HUES6 (cell line): Measurements from ENCODE around the gene SRGN.

ENCODE experiments used
- H3K27ac ChIP-seq: 2 replicates; pipeline ENCODE4 v1.7.0; 2013; ENCODE audit warnings: low read depth, mild to moderate bottlenecking, low read length, inconsistent platforms
- H3K27me3 ChIP-seq: 2 replicates; pipeline ENCODE4 v1.6.1; 2013; ENCODE audit warnings: low read length; ENCODE audit not compliant: control insufficient read depth, insufficient read depth
- H3K36me3 ChIP-seq: 2 replicates; pipeline ENCODE4 v1.6.1; 2013; ENCODE audit warnings: low read length; ENCODE audit not compliant: control insufficient read depth, insufficient read depth
- H3K4me1 ChIP-seq: 2 replicates; pipeline ENCODE4 v1.6.1; 2013; ENCODE audit warnings: low read length; ENCODE audit not compliant: control insufficient read depth, insufficient read depth
- H3K4me3 ChIP-seq: 2 replicates; pipeline ENCODE4 v1.5.1; 2013; ENCODE audit warnings: low read depth, low read length
- H3K9ac ChIP-seq: one replicate; pipeline ENCODE4 v1.6.1; 2013; ENCODE audit warnings: mild to moderate bottlenecking, low read length
- H3K9me3 ChIP-seq: 2 replicates; pipeline ENCODE4 v1.6.1; 2013; ENCODE audit warnings: low read depth, low read length; ENCODE audit not compliant: control insufficient read depth, insufficient read depth

SRGN gene

DNA sequence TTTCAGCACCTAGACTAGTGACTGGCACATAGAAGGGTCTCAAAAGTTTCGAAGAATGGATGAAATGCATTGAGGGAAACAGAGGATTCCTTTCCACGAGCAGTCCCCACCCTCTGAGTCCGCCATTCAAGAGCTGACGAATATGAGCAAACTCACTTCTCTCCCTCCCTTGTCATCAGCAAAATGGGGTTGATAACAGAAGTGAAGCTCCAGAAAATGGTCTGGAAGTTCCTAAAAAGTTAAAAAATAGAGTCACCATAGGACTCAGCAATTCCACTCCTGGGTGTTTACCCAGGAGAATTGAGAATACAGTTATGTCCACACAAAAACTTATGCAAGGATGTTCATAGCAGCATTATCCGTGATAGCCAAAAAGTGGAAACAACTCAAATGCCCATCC, 25.0 kb upstream of the SRGN start:
- H3K9me3 ChIP-seq: no peaks in the 10 kb centered on the region
- no peak overlapping the region for H3K27ac ChIP-seq
- H3K4me3 ChIP-seq: no peak overlapping the region
- no peaks in the 10 kb centered on the region for H3K36me3 ChIP-seq
- H3K4me1 ChIP-seq: no peaks in the 10 kb centered on the region
- H3K27me3 ChIP-seq: no peaks in the 10 kb centered on the region
- H3K9ac ChIP-seq: no peak overlapping the region

DNA sequence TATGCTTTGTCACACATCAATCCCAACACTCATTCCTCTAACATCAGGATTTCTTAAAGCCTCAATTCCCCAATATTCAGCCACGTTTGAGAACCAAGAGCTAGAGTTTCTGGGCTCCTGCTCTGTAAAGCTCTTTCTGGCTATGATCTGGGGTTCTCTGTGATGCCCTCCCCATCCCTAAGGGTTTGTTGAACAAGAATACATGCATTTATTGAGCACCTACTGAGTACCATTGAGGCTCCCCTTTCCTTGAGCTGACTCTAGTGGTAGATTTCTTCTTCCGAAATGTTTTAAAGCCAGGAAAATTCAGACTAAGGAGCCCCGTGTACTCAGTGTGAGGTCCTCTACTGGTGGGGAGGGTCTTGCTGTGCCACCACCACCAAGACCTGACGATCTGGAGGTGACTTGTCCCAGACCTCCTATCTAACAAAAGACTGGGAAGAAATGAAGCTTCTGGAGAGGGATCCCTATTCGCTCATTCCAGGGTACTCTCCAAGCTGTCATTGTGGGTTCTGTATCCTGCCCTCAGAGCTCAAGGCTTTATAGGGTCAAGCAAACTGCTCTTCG, 23.1 kb upstream of the SRGN start:
- Histone ChIP-seq H3K9ac (no peak overlapping the region), H3K4me3 (no peak overlapping the region), H3K9me3 (no peaks in the 10 kb centered on the region), H3K4me1 (peaks cover 6% of the 10 kb centered on the region; the same call in 1 of the 2 replicates), H3K27me3 (no peaks in the 10 kb centered on the region), H3K27ac (no peak overlapping the region), H3K36me3 (no peaks in the 10 kb centered on the region)

DNA sequence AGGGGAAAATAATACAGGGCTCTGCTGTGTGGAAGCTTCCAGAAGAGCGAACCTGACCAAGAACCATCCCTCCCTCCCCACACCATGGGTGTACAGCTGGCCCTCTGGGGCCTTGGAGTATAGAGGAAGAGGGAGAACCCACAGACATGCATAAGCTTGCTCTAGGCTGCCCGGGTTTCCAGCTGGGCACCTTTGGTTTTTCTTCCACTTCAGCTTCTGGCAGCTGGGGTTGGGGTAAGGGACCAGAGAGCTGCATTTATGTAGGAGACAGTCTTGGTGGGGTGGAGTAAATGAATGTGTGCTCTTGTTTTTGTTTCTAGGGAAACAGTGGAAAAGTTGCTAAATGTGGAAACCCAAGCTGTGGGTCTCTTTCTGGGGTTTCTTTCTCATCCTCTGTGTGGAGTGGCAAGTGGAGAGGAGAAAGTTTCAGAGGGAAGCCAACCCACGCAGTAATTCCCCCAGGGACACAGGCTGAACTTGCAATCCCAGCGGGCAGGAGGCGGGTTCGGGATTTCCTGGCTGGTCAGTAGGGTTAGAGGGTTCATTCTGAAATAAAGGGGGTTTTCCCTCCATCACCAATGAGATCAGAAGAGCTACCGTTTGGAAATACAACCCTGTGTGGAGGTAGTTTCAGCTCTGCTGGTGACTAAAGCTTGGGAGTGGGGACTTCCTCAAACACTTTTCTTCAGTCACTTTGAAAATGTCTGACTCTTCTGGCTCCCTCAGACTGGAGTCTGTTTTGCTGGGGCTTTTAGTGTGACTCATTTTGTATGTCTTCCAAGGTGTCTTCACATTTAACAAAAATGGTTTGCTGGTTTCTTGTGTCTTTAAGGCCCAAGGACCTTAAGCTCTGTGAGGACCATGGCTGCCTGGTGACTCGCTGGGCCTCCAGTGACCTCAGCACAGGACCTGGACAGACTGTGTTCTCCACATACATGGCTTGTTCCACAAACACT, 22.2 kb upstream of the SRGN start:
- Histone ChIP-seq H3K4me1 (peaks cover 6% of the 10 kb centered on the region; the same call in 1 of the 2 replicates), H3K27ac (no peak overlapping the region), H3K9ac (no peak overlapping the region), H3K36me3 (no peaks in the 10 kb centered on the region), H3K4me3 (no peak overlapping the region), H3K9me3 (no peaks in the 10 kb centered on the region), H3K27me3 (no peaks in the 10 kb centered on the region)

DNA sequence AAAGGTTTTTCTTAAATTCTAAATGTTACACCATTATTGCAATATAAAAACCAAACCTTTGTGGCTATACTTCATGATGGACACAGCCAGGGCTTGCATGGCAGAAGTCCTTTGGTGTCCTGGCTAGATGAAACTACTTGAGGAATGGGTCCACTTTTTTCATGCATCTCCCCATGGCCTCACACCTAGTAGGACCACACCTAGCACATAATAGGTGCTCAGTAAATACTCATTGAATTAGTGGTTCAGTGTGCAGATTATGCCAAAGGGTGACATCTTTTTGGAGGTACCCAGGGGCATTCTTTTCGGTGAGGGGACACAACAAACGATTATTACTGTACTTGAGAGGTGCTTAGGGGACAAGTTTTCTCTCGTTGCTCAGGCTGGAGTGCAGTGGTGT, 20.7 kb upstream of the SRGN start:
- H3K9ac ChIP-seq: no peak overlapping the region
- H3K4me3 ChIP-seq: no peak overlapping the region
- peaks cover 6% of the 10 kb centered on the region; the same call in 1 of the 2 replicates for H3K4me1 ChIP-seq
- H3K36me3 ChIP-seq: no peaks in the 10 kb centered on the region
- H3K27me3 ChIP-seq: no peaks in the 10 kb centered on the region
- H3K9me3 ChIP-seq: no peaks in the 10 kb centered on the region
- H3K27ac ChIP-seq: no peak overlapping the region

DNA sequence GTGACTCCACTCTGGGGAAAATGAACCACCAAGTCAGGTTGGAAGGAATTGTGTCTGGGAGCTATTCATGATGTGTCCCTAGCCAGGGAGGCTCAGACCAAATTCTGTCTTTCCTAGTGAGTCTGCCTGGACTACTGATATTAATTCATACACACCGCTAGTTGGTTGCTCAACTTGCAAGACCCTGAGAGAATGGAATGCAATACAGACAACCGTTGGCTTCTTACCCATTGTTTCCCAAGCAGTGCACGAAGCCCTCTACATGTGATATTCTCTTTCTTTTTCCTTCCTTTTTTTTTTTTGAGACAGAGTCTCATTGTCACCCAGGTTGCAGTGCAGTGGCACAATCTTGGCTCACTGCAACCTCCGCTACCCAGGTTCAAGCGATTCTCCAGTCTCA, 19.4 kb upstream of the SRGN start:
- H3K4me3 ChIP-seq: no peak overlapping the region
- no peak overlapping the region for H3K9ac ChIP-seq
- H3K36me3 ChIP-seq: no peaks in the 10 kb centered on the region
- H3K27ac ChIP-seq: no peak overlapping the region
- H3K4me1 ChIP-seq: peaks cover 10% of the 10 kb centered on the region
- H3K9me3 ChIP-seq: no peaks in the 10 kb centered on the region
- H3K27me3 ChIP-seq: no peaks in the 10 kb centered on the region

DNA sequence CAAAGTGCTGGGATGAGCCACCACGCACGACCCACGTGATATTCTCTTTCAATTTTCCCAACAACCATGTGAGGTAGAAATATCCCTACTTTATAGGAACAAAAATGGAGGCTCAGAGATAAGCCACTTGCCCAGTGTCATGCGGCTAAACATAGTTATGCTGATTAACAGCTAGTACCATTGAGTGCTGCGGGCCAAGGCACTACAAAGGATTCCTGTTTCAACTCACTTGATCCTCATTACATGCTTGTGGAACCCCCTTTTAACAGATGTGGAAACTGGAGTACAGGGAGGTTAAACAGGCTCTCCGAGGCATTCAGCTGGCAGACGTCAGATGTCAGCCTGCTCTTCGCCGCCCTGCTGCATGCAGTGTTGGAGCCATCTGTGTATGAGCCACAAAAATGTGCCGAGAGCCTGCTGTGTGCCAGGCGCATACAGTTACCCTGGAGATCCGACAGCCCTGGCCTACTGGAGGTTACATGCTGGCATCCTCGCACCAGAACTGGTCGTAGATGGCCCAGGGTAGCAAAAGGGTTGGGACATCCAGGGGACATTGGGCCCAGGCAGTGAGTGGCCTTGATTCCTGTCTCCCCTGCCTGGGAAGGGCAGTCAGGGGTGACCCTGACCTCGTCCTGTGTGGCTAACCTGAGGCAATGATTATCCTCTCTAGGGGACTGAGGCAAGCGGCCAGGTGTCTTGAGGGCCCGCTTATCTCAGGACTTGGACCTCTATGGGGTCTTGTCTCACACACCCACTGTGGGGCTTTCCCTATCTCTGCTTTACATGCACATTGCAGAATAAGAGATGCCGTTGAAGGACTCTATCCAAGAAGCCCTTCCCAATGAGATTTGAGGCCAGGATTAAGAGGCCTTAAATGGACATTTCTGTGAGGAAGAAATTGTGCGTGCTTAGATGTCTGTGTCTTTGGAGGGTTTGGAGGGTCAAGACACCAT, 18.5 kb upstream of the SRGN start:
- Histone ChIP-seq H3K9me3 (no peaks in the 10 kb centered on the region), H3K27ac (no peak overlapping the region), H3K9ac (no peak overlapping the region), H3K27me3 (no peaks in the 10 kb centered on the region), H3K4me1 (peaks cover 10% of the 10 kb centered on the region), H3K4me3 (no peak overlapping the region), H3K36me3 (no peaks in the 10 kb centered on the region)

DNA sequence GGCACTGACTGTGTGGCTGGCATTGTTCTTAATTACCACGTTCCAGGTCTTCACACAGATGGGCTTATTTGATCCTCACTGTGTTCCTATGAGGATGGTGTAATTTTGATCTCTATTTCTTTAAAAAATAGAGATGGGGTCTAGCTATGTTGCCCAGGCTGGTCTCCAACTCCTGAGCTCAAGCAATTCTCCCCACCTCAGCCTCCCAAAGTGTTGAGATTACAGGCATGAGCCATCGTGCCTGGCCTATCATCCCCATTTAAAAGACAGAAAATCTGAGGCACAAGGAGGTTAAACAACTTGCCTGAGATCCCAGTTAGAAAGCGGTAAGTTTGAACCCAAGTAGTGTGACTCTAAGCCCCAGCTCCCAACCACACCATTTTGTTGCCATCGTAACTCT, 17.0 kb upstream of the SRGN start:
- peaks cover 10% of the 10 kb centered on the region for H3K4me1 ChIP-seq
- no peaks in the 10 kb centered on the region for H3K27me3 ChIP-seq
- no peak overlapping the region for H3K9ac ChIP-seq
- H3K9me3 ChIP-seq: no peaks in the 10 kb centered on the region
- no peak overlapping the region for H3K27ac ChIP-seq
- H3K4me3 ChIP-seq: no peak overlapping the region
- no peaks in the 10 kb centered on the region for H3K36me3 ChIP-seq

DNA sequence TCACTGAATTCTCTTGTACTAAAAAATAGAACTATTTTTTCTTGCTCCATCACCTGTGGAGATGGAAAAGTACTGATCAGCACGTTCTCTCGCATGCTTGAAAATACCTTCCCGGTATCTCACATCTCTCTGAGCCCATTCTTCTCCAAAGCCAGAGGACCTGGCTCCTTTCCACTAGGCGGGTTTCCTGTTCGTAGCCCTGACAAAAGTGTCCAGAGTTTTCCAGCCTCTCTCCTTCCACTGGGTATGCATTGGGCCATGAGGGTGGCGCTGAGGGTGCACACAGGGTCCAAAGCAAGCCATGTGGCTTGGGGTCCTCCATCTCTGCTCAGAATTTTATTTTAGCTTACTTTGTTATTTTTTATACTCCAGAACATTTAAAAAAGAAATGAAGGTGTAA, 16.3 kb upstream of the SRGN start:
- Histone ChIP-seq H3K9ac (no peak overlapping the region), H3K36me3 (no peaks in the 10 kb centered on the region), H3K27ac (no peak overlapping the region), H3K27me3 (no peaks in the 10 kb centered on the region), H3K9me3 (no peaks in the 10 kb centered on the region), H3K4me1 (peaks cover 10% of the 10 kb centered on the region), H3K4me3 (no peak overlapping the region)

DNA sequence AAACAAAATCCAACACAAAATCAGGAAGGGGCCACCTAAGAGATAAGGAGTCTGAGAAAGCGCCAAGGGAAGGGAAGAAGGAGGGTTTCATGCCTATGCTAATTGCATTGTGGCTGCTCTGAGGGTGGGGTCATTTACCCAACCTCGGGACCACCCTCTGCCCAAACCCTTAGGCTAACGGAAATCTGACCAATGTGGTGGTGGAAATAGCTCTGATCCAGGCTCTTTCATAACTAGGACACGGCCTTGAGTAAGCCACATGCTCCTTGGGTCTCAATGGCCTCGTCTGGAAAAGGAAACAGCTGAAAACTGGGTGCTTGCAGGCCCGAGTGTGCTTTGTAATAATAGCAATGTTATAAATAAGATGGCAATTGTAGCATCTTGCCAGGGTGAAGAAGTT, 14.9 kb upstream of the SRGN start:
- Histone ChIP-seq H3K4me3 (no peak overlapping the region), H3K27me3 (no peaks in the 10 kb centered on the region), H3K9me3 (no peaks in the 10 kb centered on the region), H3K27ac (no peak overlapping the region), H3K9ac (no peak overlapping the region), H3K36me3 (no peaks in the 10 kb centered on the region), H3K4me1 (peaks cover 10% of the 10 kb centered on the region)

DNA sequence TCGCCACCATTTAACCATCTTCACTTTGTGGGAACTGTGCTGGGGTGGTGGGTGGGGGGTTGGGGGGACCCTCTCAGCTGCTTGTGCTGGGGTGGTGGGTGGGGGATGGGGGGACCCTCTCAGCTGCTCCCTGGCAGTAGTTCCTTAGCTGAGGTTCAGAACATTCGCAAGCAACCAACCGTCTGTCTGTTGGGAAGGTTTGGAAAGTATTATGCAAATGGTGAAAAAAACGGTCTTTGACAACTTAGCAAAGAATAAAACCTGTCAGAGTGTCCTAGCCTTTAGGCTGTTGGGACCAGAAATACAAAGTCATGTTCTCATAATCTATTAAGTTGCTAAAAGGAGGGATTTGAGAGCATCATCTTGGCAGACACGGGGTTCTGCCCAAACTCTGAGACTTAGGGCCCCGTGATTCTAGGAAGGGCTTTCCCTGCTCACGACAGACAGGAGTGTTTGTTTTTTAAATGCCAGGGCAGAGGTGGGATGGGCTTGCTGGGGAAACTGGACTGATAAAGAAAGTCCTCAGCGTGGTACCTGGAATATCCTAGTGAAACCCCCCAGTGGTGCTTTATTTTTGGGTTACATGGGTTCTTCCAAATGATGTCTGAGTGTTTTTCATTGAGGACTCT, 14.1 kb upstream of the SRGN start:
- H3K9me3 ChIP-seq: no peaks in the 10 kb centered on the region
- H3K27me3 ChIP-seq: no peaks in the 10 kb centered on the region
- H3K4me3 ChIP-seq: no peak overlapping the region
- H3K9ac ChIP-seq: no peak overlapping the region
- H3K27ac ChIP-seq: no peak overlapping the region
- no peaks in the 10 kb centered on the region for H3K36me3 ChIP-seq
- peaks cover 10% of the 10 kb centered on the region for H3K4me1 ChIP-seq
